GM19328 (cell line): ENCODE measurements around the gene CELSR2.
A peak's percentile ranks its signal among the peaks of the same experiment; 100 is the strongest.

Source experiments
- ATAC-seq: cut with Tn5 transposase; IDR thresholded peaks from one replicate; pipeline ENCODE4 v1.9.1; 2021; ENCODE audit warnings: mild to moderate bottlenecking, moderate library complexity; ENCODE audit not compliant: unreplicated experiment

Gene CELSR2

DNA sequence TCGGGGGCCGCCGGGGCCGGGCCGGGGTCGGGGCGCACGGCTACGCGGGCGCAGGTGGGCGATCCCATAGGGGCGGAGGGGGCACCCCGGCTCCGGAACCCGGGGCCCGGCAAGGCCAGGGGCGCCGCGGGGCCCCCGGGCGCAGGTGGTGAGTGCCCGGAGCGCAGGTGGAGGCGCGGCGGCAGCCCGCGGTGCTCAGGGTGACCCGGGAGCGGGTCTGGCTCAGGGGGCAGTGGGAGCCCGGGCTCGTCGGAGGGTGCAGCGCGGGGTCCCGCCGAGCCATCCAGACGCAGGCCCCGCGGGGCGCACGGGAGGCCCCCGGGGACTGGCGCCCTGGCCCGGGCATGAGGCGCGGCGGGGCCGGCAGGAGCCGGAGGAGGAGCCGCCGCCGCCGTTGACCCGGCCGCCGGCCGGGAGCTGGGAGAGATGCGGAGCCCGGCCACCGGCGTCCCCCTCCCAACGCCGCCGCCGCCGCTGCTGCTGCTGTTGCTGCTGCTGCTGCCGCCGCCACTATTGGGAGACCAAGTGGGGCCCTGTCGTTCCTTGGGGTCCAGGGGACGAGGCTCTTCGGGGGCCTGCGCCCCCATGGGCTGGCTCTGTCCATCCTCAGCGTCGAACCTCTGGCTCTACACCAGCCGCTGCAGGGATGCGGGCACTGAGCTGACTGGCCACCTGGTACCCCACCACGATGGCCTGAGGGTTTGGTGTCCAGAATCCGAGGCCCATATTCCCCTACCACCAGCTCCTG, 489 bp downstream of the CELSR2 start:
- peak; percentile 28 for ATAC-seq

- no peak for ATAC-seq
These were observed 1.3 kb downstream of the CELSR2 start for GRCh38 chr1:109250454-109251276.

- ATAC-seq: no peak
These were observed 2.2 kb downstream of the CELSR2 start for GRCh38 chr1:109251277-109252166.

DNA sequence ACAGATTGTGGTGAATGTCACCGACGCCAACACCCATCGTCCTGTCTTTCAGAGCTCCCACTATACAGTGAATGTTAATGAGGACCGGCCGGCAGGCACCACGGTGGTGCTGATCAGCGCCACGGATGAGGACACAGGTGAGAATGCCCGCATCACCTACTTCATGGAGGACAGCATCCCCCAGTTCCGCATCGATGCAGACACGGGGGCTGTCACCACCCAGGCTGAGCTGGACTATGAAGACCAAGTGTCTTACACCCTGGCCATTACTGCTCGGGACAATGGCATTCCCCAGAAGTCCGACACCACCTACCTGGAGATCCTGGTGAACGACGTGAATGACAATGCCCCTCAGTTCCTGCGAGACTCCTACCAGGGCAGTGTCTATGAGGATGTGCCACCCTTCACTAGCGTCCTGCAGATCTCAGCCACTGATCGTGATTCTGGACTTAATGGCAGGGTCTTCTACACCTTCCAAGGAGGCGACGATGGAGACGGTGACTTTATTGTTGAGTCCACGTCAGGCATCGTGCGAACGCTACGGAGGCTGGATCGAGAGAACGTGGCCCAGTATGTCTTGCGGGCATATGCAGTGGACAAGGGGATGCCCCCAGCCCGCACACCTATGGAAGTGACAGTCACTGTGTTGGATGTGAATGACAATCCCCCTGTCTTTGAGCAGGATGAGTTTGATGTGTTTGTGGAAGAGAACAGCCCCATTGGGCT, 3.0 kb downstream of the CELSR2 start:
- no peak for ATAC-seq

GRCh38 chr1:109252893-109253802, 3.8 kb downstream of the CELSR2 start:
- ATAC-seq: no peak

DNA sequence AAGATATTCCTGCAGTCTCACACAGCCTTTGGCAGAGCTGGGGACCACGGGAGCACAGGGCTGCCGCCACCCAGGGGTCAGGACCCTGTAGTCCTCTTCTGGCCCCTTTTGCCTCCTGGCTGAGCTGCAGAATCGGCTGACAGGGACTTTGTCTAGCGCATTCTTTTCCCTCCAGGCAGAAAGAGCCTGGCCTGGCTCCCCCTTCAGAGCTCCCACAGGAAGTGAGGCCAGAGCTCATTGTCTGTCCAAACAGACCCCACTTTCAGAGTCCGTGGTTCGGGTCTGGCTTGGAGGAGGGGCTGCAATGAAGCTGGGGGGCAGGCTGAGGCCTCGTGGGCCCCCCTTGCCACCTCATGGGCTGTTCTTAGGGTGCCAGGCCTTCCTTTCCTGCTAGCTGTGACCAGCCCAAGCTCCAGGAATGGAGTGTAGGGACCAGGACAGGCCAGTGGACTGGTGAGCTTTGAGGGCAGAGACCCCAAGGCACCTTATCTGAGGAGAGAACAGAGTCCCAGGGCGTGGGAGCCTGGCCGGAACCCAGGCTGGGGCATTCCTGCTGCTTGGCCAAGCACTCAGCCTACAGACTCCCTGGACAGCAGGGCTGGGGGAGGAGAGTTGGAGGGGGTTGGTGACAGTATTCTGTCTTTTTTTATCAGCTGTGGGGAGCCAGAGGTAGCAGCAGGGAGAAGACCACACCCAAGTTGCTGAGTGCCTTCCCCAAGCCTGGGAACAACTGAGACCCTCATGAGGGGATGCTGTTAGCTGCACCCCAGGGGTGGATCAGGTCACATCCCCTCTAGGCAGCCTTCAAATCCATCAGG, 4.7 kb downstream of the CELSR2 start:
- ATAC-seq: no peak

GRCh38 chr1:109254621-109255096, 5.3 kb downstream of the CELSR2 start:
- ATAC-seq: no peak

DNA sequence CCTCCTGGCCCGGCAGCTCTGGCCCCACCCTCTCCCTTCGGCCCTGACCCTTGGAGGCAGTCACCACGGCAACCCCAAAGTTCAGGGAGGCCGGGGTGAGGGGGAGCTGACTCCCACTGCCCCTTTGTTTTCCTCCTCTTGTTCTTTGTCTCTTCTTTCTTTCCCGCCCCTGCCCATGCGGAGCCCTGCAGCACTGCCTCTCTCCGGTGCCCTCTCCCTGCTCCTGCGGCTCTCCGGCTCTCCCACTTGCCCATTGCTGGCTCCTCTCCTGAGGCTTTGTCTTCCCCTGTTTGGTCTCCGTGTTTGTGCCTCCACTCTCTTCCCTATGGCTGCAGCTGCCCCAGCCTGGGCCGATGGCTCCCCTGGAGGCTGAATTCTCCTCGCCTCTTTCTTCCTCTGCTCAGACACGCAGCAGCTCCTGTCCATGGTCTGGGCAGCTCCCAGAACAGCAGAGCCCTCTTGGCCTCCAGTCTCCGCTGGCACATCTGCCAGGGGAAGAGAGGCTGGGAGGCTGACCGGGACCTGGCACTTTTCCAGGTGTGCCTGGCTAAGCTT, 5.8 kb downstream of the CELSR2 start:
- no peak for ATAC-seq

DNA sequence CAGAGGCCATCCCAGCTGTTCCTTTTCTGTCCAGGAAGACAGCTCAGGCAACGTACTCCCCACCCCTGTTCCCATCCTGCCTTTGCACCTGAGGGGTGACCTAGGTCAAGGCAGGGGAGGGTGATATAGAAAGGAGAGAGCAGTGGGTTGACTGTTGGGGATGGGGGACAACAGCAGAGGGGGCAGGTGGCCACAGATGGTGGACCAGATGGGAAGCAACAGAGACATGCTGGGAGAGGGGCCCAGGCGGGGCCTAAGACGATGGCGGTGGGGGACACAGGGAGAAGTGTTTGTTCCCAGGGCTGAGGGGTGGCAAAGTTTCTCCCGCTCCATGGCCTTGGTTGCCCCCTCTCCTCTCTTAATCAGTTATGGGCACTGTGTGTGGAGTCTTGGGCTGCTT, 6.3 kb downstream of the CELSR2 start:
- ATAC-seq: no peak

GRCh38 chr1:109256085-109256484, 6.7 kb downstream of the CELSR2 start:
- ATAC-seq: no peak

DNA sequence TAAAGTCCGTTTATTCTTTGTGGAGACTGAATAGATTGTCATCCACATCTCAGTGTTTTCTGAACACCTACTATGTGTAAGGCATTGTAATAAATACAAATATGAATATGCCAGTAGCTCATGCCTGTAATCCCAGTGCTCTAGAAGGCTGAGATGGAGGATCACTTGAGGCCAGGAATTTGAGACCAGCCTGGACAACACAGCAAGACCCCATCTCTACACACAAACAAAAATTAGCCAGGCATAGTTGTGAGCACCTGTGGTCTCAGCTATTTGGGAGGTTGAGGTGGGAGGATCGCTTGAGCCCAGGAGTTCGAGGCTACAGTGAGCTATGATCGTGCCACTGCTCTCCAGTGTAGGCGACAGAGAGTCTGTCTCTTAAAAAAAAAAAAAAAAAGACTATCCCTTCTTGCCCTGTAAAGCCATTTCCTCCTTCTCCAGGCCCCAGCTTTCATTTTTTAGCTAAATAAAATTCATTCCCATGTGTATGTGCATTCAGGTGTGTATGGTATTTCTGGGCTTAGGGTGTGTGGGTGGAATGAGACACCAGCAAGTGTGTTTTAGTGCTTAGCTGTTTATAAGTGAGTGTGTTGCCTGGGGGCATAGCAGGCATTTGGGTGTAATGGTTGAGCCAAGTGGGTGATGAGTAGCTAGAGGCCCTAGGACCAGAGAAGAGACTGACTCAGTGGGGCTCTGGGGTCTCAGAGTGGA, 7.8 kb downstream of the CELSR2 start:
- ATAC-seq: no peak

GRCh38 chr1:109257682-109258421, 8.5 kb downstream of the CELSR2 start:
- no peak for ATAC-seq

- ATAC-seq: no peak
These were observed 9.4 kb downstream of the CELSR2 start for GRCh38 chr1:109258481-109259466.

- ATAC-seq: no peak
These were observed 10.6 kb downstream of the CELSR2 start for GRCh38 chr1:109259674-109260557.

DNA sequence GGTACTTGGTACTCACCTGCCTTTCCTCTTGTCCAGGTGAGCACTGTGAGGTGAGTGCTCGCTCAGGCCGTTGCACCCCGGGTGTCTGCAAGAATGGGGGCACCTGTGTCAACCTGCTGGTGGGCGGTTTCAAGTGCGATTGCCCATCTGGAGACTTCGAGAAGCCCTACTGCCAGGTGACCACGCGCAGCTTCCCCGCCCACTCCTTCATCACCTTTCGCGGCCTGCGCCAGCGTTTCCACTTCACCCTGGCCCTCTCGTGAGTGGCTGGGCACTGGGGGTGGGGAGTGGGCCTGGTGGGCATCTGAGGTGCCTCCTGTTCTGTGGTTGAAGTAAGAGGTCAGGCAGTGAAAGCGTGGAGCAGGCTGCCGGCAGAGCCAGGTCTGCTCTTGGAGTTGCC, 11.7 kb downstream of the CELSR2 start:
- no peak for ATAC-seq
